Neural cell (in vitro differentiated cells): ENCODE results near the gene ORC2. TPM values are rescaled to one million over a fixed set of nuclear protein-coding genes. Genes with fewer than 3 reads are reported as not detected.

Experiments
- H2AFZ ChIP-seq: fragments of 200-600, 300-800 bp; sonication (generic), shearing (Covaris generic); 2 replicates; pipeline ENCODE4 v1.6.0; 2014; ENCODE audit warnings: low read depth, mild to moderate bottlenecking, antibody characterized with exemption, low read length, moderate library complexity
- H3F3A ChIP-seq: fragments of 200-600 bp; shearing (Covaris generic); 2 replicates; pipeline ENCODE4 v1.6.1; 2016; ENCODE audit warnings: mild to moderate bottlenecking, moderate library complexity, mixed read lengths, antibody characterized with exemption, low read length; ENCODE audit not compliant: insufficient read depth, poor library complexity, severe bottlenecking
- H3K27ac ChIP-seq: fragments of 200-600, 300-800 bp; sonication (generic), shearing (Covaris generic); 2 replicates; pipeline ENCODE4 v1.5.1; 2014; ENCODE audit warnings: mild to moderate bottlenecking, low read length, moderate library complexity
- H3K27me3 ChIP-seq: fragments of 300-800, 200-600 bp; sonication (generic), shearing (Covaris generic); 2 replicates; pipeline ENCODE4 v1.6.0; 2014; ENCODE audit warnings: mild to moderate bottlenecking, low read depth, low read length, moderate library complexity; ENCODE audit not compliant: insufficient read depth
- H3K36me3 ChIP-seq: fragments of 300-800, 200-600 bp; sonication (generic), shearing (Covaris generic); 2 replicates; pipeline ENCODE4 v1.5.1; 2014; ENCODE audit warnings: mild to moderate bottlenecking, antibody characterized with exemption, low read length, moderate library complexity; ENCODE audit not compliant: insufficient read depth
- H3K4me2 ChIP-seq: fragments of 300-800, 200-600 bp; sonication (generic), shearing (Covaris generic); 2 replicates; pipeline ENCODE4 v1.6.0; 2014; ENCODE audit warnings: mild to moderate bottlenecking, low read length
- H3K4me3 ChIP-seq: fragments of 300-800, 200-600 bp; sonication (generic), shearing (Covaris generic); 2 replicates; pipeline ENCODE4 v1.5.1; 2014; ENCODE audit warnings: mild to moderate bottlenecking, low read length, moderate library complexity
- H3K79me2 ChIP-seq: fragments of 200-600 bp; shearing (Covaris generic); replicated peaks from 2 replicates; pipeline ENCODE4 v1.6.0; 2014; ENCODE audit warnings: mild to moderate bottlenecking, low read length, moderate library complexity; ENCODE audit not compliant: insufficient read depth
- H3K9ac ChIP-seq: fragments of 300-800, 200-600 bp; sonication (generic), shearing (Covaris generic); 2 replicates; pipeline ENCODE4 v1.6.1; 2016; ENCODE audit warnings: mild to moderate bottlenecking, low read length, mixed read lengths
- H3K9me2 ChIP-seq: fragments of 200-600 bp; shearing (Covaris generic); 2 replicates; pipeline ENCODE4 v1.6.1; 2016; ENCODE audit warnings: mild to moderate bottlenecking, low read length, mixed read lengths; ENCODE audit not compliant: insufficient read depth
- H3K9me3 ChIP-seq: fragments of 200-600, 300-800 bp; sonication (generic), shearing (Covaris generic); 2 replicates; pipeline ENCODE4 v1.6.1; 2016; ENCODE audit warnings: mild to moderate bottlenecking, mixed run types, low read length, moderate library complexity, mixed read lengths
- H4K20me1 ChIP-seq: fragments of 200-600 bp; shearing (Covaris generic); 2 replicates; pipeline ENCODE4 v1.6.1; 2016; ENCODE audit warnings: mild to moderate bottlenecking, mixed run types; ENCODE audit not compliant: insufficient read depth
- CTCF ChIP-seq: fragments of 450-650 bp; IDR thresholded peaks from 2 replicates; pipeline ENCODE4 v1.5.1; 2014; ENCODE audit warnings: antibody characterized with exemption, mild to moderate bottlenecking, moderate library complexity; ENCODE audit not compliant: poor library complexity, severe bottlenecking
- EP300 ChIP-seq: fragments of 450-650 bp; conservative IDR thresholded peaks from 2 replicates; pipeline ENCODE4 v1.6.1; 2014; ENCODE audit warnings: antibody characterized with exemption, mild to moderate bottlenecking, moderate library complexity; ENCODE audit not compliant: poor library complexity, severe bottlenecking
- EZH2 ChIP-seq: fragments of 200-600, 300-800 bp; shearing (Covaris generic), sonication (generic); IDR thresholded peaks from 2 replicates; pipeline ENCODE4 v1.6.1; 2014; ENCODE audit warnings: antibody characterized with exemption, low read length, borderline replicate concordance, mild to moderate bottlenecking; ENCODE audit not compliant: insufficient read depth, poor library complexity, severe bottlenecking
- MXI1 ChIP-seq: fragments of 450-650 bp; conservative IDR thresholded peaks from 2 replicates; pipeline ENCODE4 v1.6.1; 2014; ENCODE audit warnings: antibody characterized with exemption, mild to moderate bottlenecking; ENCODE audit not compliant: poor library complexity, severe bottlenecking
- POLR2AphosphoS5 ChIP-seq: IDR thresholded peaks from 2 replicates; pipeline ENCODE4 v1.6.1; 2012
- RAD21 ChIP-seq: fragments of 450-650 bp; conservative IDR thresholded peaks from 2 replicates; pipeline ENCODE4 v1.6.1; 2014; ENCODE audit warnings: antibody characterized with exemption, mild to moderate bottlenecking, moderate library complexity
- REST ChIP-seq: IDR thresholded peaks from 2 replicates; pipeline ENCODE4 v1.6.1; 2012; ENCODE audit warnings: borderline replicate concordance
- SMC3 ChIP-seq: fragments of 450-650 bp; conservative IDR thresholded peaks from 2 replicates; pipeline ENCODE4 v1.6.1; 2014; ENCODE audit warnings: antibody characterized with exemption, mild to moderate bottlenecking, moderate library complexity; ENCODE audit not compliant: poor library complexity
- TAF1 ChIP-seq: IDR thresholded peaks from 2 replicates; pipeline ENCODE4 v1.6.1; 2012; ENCODE audit warnings: low read depth
- polyA plus RNA-seq: library from polyadenylated mRNA; depleted of rRNA; stranded (reverse); fragments of >200 nt; gene quantifications from 2 replicates; pipeline ENCODE4 v1.2.3, GENCODE V29; 2014

The ORC2 gene
- polyA plus RNA-seq, 1 donor from 2014 or later: 17.2 TPM

GRCh38 chr2:200909958-200910357 lies 53.5 kb downstream of the ORC2 start:
- no peak overlapping the region for H3K4me2 ChIP-seq
- H3K9ac ChIP-seq: no peak overlapping the region
- no peak for TF ChIP-seq TAF1
- TF ChIP-seq MXI1: no peak
- TF ChIP-seq RAD21: no peak
- TF ChIP-seq SMC3: no peak
- TF ChIP-seq EZH2: no peak
- TF ChIP-seq EP300: no peak
- no peak for TF ChIP-seq REST
- no peak for TF ChIP-seq CTCF
- no peak for TF ChIP-seq POLR2AphosphoS5
- no peaks in the 10 kb centered on the region for H3K9me2 ChIP-seq
- H3K36me3 ChIP-seq: no peaks in the 10 kb centered on the region
- no peak overlapping the region for H3K27ac ChIP-seq
- H3K4me3 ChIP-seq: no peak overlapping the region
- H3K27me3 ChIP-seq: no peaks in the 10 kb centered on the region
- H3K9me3 ChIP-seq: no peaks in the 10 kb centered on the region
- H3K79me2 ChIP-seq: no peaks in the 10 kb centered on the region
- no peaks in the 10 kb centered on the region for H4K20me1 ChIP-seq
- no peaks in the 10 kb centered on the region for H3F3A ChIP-seq
- H2AFZ ChIP-seq: no peak overlapping the region

DNA sequence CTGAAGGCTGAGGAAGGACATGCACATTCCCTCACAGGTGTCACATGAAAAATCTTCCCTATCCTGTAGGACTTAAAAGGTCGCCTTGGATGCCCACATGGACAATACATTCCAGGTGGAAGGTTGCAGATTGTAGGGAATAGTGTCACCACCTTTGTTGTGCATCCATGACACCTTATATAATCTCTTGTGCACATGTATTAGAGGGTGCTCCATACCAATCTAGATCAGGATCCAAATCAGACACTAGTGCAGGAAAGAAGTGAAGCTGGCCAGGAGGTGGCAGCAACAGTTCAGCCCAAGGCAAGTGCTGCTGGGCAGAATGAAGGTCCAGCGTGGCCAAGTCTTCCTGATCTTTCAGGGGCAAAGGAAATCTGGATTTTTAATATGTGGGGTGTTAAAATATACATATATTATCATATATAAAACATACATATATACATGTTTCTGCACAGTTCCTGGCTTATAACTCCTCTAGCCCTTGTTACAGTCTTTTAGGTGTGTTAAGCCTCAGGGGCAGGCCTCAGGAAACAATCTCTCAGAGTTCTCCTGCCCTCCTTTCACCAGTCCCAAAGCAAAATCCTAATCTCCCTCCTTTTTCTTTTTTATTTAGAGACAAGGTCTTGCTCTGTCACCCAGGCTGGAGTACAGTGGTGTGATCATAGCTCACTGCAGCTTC lies 57.7 kb downstream of the ORC2 start:
- Histone ChIP-seq H3K9me2 (no peaks in the 10 kb centered on the region), H3K9me3 (no peaks in the 10 kb centered on the region), H3K79me2 (no peaks in the 10 kb centered on the region), H3K9ac (no peak overlapping the region), H3K4me2 (no peak overlapping the region), H3K4me3 (no peak overlapping the region), H3K27ac (no peak overlapping the region), H3F3A (no peaks in the 10 kb centered on the region), H3K36me3 (no peaks in the 10 kb centered on the region), H2AFZ (no peak overlapping the region), H3K27me3 (no peaks in the 10 kb centered on the region), H4K20me1 (no peaks in the 10 kb centered on the region)
- TF ChIP-seq EZH2: no peak
- peak; percentile 65 for TF ChIP-seq SMC3
- no peak for TF ChIP-seq MXI1
- TF ChIP-seq REST: no peak
- no peak for TF ChIP-seq TAF1
- peak; percentile 59 for TF ChIP-seq RAD21
- peak; percentile 63 for TF ChIP-seq CTCF
- no peak for TF ChIP-seq POLR2AphosphoS5
- TF ChIP-seq EP300: no peak
